ENCODE measurements around the gene NAA80. TPM values are rescaled to one million over a fixed set of nuclear protein-coding genes. Genes with fewer than 3 reads are reported as not detected.

Gene NAA80
- total and polyA plus RNA-seq, 2 of the 13 experiments (the other 11 are each of a cell fraction or from before 2014, with no cell fraction given): 3.4 to 8.7 TPM

DNA sequence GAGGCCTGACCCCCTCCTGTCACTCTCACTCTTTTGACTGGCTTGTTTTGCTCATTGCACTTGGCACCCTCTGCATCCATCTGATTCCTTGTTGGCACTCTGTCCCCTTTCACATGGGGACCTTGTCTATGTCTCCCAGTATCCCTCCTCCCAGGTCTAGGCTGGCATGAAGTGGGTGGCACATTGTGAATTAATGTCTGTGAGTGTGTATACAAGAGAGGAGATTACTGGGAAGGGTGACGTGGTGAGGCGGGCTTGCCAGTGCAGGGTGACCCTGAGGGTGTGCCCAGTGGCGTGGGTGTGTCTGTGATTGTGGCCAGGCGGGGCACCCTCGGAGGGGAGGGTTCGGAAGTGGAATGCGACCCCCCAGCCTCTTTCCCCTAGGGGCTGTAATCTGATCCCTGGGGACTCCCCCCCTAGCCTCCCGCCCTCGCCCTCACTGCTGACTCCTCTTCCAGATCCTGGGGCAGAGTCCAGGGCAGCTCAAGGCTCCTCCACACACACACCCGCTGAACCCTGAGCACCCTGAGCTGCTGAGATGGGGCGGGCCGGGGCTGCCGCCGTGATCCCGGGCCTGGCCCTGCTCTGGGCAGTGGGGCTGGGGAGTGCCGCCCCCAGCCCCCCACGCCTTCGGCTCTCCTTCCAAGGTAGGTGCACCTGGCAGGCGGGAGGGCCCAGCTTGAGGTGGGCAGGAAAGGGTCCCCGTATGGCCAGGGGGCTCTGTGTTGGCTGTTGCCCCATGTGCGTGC lies 30.3 kb downstream of the NAA80 start, which contains the start of gene SEMA3B (continued):
- TF ChIP-seq, protein P1, sequence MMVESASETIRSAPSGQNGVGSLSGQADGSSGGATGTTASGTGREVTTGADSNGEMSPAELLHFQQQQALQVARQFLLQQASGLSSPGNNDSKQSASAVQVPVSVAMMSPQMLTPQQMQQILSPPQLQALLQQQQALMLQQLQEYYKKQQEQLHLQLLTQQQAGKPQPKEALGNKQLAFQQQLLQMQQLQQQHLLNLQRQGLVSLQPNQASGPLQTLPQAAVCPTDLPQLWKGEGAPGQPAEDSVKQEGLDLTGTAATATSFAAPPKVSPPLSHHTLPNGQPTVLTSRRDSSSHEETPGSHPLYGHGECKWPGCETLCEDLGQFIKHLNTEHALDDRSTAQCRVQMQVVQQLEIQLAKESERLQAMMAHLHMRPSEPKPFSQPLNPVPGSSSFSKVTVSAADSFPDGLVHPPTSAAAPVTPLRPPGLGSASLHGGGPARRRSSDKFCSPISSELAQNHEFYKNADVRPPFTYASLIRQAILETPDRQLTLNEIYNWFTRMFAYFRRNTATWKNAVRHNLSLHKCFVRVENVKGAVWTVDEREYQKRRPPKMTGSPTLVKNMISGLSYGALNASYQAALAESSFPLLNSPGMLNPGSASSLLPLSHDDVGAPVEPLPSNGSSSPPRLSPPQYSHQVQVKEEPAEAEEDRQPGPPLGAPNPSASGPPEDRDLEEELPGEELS (CRISPR knock-in tag; IDR thresholded peaks at IDR 0.05): peak; percentile 23
- 0 out of 2 replicates have a peak, but pooled peaks have one; percentile 33 for TF ChIP-seq ZMYM2 (CRISPR knock-in tag; IDR thresholded peaks at IDR 0.05)
- TF ChIP-seq JUN (CRISPR knock-in tag; IDR thresholded peaks at IDR 0.05): no peak
- TF ChIP-seq ZNF558 (CRISPR knock-in tag; IDR thresholded peaks at IDR 0.05; ENCODE audit: borderline replicate concordance): no peak
- no peak for TF ChIP-seq ZKSCAN5 (CRISPR knock-in tag; IDR thresholded peaks at IDR 0.05)
- no peak for TF ChIP-seq KLF11 (CRISPR knock-in tag; IDR thresholded peaks at IDR 0.05)
- TF ChIP-seq, protein P2, sequence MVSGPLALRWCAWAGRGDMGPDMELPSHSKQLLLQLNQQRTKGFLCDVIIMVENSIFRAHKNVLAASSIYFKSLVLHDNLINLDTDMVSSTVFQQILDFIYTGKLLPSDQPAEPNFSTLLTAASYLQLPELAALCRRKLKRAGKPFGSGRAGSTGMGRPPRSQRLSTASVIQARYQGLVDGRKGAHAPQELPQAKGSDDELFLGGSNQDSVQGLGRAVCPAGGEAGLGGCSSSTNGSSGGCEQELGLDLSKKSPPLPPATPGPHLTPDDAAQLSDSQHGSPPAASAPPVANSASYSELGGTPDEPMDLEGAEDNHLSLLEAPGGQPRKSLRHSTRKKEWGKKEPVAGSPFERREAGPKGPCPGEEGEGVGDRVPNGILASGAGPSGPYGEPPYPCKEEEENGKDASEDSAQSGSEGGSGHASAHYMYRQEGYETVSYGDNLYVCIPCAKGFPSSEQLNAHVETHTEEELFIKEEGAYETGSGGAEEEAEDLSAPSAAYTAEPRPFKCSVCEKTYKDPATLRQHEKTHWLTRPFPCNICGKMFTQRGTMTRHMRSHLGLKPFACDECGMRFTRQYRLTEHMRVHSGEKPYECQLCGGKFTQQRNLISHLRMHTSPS (CRISPR knock-in tag; IDR thresholded peaks at IDR 0.05; ENCODE audit: low read depth): peak; percentile 96
- TF ChIP-seq ZFP82 (CRISPR knock-in tag; IDR thresholded peaks at IDR 0.05; ENCODE audit: borderline replicate concordance): no peak
- no peak for TF ChIP-seq PHF5A (CRISPR knock-in tag; IDR thresholded peaks at IDR 0.05; ENCODE audit: low read depth, unreplicated experiment)
- TF ChIP-seq, protein P3, sequence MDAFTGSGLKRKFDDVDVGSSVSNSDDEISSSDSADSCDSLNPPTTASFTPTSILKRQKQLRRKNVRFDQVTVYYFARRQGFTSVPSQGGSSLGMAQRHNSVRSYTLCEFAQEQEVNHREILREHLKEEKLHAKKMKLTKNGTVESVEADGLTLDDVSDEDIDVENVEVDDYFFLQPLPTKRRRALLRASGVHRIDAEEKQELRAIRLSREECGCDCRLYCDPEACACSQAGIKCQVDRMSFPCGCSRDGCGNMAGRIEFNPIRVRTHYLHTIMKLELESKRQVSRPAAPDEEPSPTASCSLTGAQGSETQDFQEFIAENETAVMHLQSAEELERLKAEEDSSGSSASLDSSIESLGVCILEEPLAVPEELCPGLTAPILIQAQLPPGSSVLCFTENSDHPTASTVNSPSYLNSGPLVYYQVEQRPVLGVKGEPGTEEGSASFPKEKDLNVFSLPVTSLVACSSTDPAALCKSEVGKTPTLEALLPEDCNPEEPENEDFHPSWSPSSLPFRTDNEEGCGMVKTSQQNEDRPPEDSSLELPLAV (CRISPR knock-in tag; conservative IDR thresholded peaks at IDR 0.05; ENCODE audit: low read depth): no peak
- TF ChIP-seq ZNF253 (CRISPR knock-in tag; IDR thresholded peaks at IDR 0.05; ENCODE audit: borderline replicate concordance): no peak
- TF ChIP-seq, protein P4, sequence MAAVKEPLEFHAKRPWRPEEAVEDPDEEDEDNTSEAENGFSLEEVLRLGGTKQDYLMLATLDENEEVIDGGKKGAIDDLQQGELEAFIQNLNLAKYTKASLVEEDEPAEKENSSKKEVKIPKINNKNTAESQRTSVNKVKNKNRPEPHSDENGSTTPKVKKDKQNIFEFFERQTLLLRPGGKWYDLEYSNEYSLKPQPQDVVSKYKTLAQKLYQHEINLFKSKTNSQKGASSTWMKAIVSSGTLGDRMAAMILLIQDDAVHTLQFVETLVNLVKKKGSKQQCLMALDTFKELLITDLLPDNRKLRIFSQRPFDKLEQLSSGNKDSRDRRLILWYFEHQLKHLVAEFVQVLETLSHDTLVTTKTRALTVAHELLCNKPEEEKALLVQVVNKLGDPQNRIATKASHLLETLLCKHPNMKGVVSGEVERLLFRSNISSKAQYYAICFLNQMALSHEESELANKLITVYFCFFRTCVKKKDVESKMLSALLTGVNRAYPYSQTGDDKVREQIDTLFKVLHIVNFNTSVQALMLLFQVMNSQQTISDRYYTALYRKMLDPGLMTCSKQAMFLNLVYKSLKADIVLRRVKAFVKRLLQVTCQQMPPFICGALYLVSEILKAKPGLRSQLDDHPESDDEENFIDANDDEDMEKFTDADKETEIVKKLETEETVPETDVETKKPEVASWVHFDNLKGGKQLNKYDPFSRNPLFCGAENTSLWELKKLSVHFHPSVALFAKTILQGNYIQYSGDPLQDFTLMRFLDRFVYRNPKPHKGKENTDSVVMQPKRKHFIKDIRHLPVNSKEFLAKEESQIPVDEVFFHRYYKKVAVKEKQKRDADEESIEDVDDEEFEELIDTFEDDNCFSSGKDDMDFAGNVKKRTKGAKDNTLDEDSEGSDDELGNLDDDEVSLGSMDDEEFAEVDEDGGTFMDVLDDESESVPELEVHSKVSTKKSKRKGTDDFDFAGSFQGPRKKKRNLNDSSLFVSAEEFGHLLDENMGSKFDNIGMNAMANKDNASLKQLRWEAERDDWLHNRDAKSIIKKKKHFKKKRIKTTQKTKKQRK (IDR thresholded peaks at IDR 0.05; ENCODE audit: low read length): no peak
- TF ChIP-seq, protein P5, sequence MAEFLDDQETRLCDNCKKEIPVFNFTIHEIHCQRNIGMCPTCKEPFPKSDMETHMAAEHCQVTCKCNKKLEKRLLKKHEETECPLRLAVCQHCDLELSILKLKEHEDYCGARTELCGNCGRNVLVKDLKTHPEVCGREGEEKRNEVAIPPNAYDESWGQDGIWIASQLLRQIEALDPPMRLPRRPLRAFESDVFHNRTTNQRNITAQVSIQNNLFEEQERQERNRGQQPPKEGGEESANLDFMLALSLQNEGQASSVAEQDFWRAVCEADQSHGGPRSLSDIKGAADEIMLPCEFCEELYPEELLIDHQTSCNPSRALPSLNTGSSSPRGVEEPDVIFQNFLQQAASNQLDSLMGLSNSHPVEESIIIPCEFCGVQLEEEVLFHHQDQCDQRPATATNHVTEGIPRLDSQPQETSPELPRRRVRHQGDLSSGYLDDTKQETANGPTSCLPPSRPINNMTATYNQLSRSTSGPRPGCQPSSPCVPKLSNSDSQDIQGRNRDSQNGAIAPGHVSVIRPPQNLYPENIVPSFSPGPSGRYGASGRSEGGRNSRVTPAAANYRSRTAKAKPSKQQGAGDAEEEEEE (CRISPR knock-in tag; IDR thresholded peaks at IDR 0.05; ENCODE audit: borderline replicate concordance): peak; percentile 77; the same call in 1 of the 2 replicates
- TF ChIP-seq ZNF652 (CRISPR knock-in tag; IDR thresholded peaks at IDR 0.05; ENCODE audit: borderline replicate concordance, low read depth): no peak
- TF ChIP-seq TAF15 (IDR thresholded peaks at IDR 0.05; ENCODE audit: low read depth, low read length, poor library complexity, severe bottlenecking): peak; percentile 59
- TF ChIP-seq ZNF776 (CRISPR knock-in tag; IDR thresholded peaks at IDR 0.05): peak; percentile 71; the same call in 1 of the 2 replicates
- TF ChIP-seq, protein P6, sequence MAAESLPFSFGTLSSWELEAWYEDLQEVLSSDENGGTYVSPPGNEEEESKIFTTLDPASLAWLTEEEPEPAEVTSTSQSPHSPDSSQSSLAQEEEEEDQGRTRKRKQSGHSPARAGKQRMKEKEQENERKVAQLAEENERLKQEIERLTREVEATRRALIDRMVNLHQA (CRISPR knock-in tag; IDR thresholded peaks at IDR 0.05): no peak
- no peak for TF ChIP-seq CCAR2 (optimal IDR thresholded peaks at IDR 0.05; ENCODE audit: low read depth, low read length)
